DMS53 treated with DMSO at 0.1 percent for 48 hours (cell line): ENCODE data around the gene RNF169.
A peak's percentile ranks its signal among the peaks of the same experiment; 100 is the strongest.
"Not testable (repeated sequence)": the region's sequence is repeated elsewhere in the genome, so short reads cannot be mapped to it uniquely, and the experiment has no call there.

ENCODE experiments used
- DNase-seq: peaks from one replicate; lab custom pipeline; 2025; ENCODE audit not compliant: unreplicated experiment; lab: John Stamatoyannopoulos, UW

Gene RNF169

DNA sequence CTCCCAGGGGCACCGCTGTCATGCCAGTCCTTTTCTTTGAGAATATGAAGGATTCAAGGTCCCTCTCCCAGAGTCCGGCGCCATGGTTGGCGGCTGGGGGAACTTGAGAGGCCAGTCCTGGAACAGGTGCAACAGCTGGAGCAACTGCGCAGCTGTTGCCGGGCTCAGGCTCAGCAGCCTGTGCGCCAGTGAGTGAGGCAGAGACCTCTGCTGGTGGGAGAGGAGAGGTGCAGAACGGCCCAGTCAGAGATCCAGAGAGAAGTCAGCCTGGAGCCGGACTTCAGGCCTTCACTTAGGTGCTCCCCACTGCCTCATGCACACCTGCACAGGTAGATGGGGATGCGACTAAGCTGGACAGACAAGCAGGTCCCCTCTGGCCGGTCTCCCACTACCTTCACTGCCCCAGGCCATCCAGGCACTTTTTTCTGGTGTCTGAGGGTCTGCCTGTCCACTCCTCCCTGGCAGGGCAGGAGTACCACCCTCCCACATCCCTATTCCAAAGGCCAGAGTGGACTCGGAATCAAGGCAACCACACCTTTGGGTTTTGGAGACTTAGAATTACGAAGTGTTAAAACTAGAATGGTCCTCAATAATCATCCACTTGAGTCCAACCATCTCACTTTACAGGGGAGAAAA, 22.0 kb upstream of the RNF169 start:
- DNase-seq = peak; percentile 98

DNA sequence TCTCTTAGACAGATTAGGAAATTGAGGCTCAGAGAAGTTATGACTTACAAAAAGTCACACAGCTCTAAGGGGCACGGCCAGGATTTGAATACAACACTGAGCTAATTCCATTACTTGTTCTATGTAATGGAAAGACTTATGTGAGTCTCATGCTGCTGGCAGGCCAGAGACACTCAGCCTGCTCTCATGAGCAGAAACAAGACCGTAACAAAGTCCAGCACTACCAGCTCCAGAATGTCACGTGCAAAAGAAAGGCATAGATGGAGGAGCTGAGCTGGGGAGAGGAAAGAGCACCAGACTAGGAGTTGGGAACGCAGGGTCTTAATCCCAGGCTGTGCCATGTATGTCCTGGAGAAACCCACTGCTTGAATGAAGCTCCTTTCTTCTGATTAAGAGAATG, 19.3 kb upstream of the RNF169 start:
- no peak for DNase-seq

DNA sequence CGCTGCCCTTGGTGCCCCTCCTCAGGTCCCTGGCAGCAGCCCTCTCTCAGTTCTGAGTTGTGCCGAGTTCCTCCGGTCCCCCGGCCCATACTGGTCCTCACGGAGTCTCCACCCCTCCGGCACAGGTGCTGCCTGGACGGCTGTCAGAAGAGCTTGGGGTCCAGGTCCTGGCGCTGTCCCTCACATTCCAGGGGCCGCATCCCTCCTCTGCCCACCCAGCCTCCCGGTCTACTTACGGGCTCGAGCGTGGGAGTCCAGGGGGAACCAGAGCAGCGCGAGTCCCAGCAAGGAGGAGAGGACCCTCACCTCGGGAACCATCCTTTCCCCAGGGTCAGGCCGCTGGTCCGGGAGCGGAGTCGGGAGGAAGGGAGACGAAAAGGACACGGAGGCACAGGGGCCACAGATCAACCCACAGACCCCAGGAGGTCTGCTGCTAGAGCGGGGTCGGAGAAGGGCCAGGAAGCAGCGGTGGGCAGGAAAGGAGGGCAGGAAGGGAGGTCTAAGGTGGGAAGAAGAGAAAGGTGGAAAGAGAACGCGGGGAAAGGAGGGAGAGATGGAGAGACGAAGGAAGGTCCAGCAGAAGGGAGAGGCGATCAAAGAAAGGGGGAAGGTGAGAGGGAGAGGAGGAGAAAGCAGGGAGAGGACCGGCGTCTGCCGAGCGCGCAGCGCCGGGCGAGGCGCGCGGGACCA, 17.9 kb upstream of the RNF169 start:
- no peak for DNase-seq

DNA sequence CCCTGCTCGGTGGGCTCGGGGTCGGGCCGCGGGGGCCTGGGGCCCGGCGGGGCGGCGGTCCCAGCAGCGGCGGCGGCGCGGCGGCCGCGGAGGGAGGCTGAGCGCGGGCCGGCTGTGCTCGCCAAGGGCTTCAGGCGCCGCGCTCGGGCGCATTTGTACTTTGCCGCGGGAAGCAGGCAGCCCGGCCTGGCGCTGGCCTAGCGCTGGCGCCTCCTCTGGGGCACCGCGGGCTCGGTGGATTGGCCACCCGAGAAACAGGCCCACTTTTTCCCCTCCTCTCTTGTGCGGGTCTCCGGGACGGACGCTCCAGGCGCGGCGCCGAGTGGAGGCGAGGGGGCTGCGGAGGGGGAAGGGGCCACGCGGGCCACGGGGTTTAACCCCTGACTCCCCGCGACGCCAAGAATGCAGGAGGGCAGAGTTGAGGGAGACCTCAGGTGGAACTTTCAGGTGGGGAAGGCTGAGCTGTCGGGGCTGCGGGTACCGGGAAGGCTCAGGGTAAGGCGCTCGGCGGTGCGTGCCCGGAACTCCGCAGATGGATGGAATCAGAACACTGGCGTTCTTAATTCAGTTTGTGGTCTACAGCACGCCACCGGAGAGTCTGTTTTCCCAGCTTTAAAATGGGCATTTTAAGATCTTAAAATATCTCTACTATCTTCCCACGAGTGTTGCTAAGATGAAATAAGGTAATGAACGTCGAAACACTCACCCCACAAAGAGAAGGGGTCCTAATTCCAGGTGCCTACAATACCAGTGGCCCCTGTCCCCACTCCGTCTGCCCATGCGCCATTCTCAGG, 17.2 kb upstream of the RNF169 start, which contains the start of gene CHRDL2:
CHRDL2 (minus strand) TSS at position 126 of the 794 bp plus-strand sequence. CDS start 538 bp downstream, outside the sequence.
- DNase-seq = peak; percentile 22

DNA sequence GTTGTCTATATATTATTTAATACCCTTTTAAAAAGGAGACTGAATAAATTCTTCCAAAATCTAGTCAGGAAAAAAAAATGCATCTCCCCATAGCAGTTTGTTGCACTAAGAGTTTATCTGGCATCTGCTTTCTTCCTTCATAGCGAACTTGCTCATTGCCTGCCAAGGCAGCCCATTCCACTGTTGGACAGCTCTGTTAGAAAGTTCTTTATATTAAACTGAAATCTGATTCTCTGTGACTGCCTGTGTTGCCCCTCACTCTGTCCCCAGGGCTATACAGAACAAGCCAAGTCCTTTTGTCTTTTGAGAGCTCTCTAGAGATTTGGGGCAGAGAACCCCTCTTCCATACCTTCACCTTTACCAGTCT, 14.1 kb upstream of the RNF169 start:
- DNase-seq = peak; percentile 26

DNA sequence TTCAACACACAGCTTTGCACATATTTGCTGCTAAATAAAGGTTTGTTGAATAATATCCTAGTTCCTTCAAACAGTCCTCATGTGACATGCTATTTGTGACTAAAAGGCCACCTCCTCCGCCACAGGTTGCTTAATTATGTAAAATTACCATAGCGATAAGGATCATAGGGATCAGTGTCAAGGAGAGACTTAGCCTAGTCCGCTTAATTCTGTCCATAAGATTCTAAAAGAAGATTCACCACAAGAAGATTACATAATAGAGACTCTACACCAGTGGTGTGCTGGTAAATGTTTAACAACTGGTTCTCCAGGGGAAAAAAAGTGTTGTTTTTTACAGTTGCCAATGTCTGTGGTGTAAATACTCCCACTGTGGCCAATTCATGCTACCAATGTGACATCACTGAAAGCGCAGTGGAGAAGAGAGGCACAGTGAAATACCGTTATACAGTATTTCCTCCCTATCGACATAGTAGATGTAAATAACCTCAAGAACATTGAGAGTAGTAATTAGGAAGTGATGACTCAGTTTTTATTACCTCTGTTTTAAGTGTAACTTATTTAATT, 13.2 kb upstream of the RNF169 start:
- no peak for DNase-seq

DNA sequence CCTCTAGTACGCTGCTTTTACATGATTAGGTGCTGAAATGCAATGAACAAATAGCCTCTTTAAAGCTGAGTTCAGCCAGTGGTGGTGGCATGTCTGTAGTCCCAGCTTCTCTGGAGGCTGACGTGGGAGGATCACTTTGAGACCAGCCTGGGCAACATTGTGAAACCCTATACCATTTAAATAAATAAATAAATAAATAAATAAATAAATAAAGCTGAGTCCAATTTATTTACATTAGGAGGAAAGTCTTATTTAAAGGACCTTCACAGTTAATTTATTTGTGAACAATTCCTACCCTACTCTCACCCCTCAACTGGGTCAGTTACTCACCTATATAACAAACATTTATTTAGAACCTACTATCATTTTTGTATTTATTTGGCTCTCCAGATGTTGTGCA, 12.6 kb upstream of the RNF169 start:
- DNase-seq = no peak

DNA sequence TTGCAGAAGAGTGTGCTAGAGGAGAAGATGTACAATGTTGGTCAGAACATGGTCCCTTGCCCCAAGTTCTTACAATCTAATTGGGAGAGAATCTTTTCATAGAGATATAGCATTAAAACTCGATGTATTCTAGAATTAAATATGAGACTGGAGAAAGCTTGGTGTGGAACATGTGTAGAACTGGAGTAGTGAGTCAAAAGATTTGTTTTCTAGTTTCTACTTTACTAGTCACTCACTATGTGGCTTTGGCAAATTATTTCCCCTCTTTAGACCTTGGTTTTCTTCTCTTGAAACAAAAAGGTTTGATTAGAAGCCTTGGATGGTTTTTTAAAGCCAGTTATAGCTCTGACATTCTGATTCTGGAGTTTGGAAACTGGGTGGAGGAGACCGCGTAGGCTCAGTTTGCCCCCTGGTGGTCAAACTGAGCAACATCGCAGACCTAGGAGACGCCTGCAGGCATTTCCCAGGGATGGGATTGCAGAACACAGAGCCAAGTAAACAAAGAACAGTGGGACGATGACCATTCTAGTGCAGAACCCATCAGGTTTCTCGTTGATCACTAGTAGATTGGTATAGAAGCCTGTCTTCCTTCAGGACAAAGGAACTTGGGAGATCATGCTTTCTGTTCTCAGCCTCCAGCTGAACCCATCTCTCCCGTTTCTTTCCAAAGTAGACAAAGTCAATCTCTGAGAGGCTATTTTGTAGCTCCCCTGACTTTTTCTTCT, 8.9 kb upstream of the RNF169 start:
- DNase-seq = peak; percentile 88

DNA sequence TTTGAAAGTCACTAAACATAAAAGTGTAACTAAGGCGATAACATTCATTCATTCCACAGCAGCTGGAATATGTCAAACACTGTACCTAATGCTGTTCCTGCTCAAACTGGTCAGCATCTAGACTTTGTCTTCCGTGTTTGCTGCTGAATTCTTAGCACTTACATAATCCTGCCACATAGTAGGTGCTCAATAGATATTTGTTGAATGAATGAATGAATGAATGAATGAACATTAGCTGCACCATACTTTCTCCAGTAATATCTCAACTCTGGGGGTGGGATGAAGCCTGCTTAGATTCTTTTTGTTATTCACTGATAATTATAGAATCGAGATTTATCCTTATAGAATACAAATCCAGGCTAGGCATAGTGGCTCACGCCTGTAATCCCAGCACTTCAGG, 6.6 kb upstream of the RNF169 start:
- no peak for DNase-seq

DNA sequence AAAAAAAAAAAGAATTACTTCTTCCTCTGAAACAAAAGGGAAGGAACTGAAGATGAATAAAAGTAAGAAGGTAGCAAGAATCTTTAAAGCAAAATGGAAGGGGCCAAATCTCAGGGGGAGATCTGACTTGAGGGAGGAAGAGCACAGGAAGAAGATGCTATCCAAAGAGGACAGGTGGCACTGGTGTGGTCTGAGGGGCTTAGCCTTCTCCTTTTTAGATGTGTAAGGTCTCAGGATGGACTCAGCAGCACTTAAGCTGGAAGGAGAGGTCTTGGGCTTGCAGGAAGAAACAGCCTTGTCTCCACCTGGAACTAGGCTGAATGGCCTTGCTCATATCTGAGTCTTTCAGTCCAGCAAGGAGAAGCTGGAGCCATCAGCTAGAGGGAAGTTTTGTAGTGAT, 5.0 kb upstream of the RNF169 start:
- no peak for DNase-seq

DNA sequence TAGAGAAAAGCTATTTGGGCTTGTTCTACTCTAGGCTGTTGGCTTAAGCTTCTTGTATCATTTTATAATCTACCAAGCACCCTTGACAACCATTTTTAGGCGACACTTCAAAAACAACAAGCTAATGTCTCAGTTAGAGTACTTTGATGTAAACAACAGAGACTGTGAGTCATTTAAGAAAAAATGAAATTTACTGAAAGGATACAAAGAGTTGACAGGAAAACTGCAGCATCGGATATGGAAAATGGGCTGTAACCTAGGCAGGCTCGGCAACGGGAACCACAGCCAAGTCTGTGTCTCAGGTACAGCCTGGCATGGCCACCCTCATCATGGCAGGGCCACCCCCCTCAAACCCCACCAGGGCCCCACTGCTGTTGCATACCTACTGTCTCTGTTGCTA, 4.4 kb upstream of the RNF169 start:
- DNase-seq = no peak

DNA sequence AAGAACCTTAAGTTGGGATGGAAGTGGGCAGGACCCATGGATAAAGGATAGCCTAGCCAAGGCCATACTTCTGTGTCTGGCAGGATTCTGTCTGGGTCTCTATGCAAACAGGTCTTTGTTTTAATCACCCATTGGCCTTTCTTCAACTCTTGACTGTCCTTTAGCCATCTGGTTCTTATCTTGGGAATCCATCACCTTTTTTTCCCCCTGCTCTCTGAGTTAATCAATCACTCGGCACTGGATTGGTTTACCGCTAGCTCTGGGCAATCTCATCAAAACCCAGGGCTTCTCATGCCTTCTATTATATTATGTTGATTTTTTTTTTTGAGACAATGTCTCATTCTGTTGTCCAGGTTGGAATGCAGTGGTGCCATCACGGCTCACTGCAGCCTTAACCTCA, 1.8 kb upstream of the RNF169 start:
- no peak for DNase-seq

DNA sequence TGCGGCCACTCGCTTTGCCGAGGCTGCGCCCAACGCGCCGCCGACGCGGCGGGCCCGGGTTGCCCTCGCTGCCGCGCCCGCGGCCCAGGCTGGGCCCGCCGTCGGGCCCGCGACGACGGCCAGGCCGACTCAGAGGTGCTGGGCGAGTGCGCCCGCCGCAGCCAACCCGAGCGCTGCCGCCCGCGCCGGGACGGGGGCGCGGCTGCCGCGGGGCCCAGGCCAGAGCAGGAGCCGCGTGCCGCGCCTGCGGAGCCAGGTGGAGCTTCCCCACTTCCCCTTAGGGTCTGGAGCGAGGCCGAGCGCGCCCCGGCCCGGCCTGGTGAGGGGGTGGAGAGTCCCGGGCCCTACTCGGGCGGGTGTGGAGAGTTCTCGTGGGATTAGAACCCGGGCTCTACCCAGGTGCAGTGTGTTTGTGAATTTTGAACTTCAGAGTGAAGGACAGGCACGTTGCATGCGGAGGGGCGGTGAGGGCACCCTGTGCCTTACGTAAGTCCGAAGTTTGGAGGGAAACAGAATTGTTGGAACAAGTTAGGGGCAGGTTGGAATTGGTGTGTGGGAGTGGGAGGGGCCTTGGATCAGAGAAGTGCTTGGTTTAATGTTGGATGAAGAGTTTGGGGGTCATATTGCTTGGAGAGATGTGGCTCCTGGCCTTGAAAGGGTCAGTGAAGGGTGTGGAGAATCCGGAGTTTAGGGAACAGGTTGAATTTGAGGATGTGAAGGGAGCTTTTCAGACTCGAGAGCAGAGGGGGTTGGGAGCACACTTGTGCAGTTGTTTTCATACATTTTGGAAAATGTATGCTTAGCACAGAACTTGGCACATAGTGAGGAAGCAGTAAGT, 697 bp downstream of the RNF169 start:
- DNase-seq = peak; percentile 35

DNA sequence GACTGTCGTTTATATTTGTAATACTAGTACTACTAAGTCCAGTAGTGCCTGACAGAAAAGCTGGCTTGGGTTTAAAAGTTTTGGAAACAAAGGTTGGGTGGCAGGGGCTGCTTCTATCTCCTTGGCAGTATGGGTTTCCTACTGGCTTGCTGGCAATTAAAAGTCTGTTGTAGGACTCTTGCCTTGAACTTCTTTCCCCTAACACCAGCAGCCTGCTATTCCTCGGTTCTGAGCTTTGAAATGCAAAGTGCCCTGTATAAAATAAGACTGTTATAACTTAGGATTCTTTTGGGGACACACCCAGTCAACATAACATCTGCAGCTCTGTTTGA, 1.3 kb downstream of the RNF169 start:
- no peak for DNase-seq

DNA sequence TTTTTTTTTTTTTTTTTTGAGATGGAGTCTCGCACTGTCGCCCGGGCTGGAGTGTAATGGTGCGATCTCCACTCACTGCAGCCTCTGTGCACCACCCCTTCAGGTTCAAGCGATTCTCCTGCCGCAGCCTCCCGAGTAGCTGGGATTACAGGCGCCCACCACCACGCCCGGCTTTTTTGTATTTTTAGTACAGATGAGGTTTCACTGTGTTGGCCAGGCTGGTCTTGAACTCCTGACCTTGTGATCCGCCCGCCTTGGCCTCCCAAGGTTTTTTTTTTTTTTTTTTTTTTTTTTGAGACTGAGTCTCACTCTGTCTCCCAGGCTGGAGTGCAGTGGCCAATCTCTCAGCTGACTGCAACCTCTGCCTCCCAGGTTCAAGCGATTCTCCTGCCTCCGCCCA, 1.9 kb downstream of the RNF169 start:
- DNase-seq = not testable (repeated sequence)

DNA sequence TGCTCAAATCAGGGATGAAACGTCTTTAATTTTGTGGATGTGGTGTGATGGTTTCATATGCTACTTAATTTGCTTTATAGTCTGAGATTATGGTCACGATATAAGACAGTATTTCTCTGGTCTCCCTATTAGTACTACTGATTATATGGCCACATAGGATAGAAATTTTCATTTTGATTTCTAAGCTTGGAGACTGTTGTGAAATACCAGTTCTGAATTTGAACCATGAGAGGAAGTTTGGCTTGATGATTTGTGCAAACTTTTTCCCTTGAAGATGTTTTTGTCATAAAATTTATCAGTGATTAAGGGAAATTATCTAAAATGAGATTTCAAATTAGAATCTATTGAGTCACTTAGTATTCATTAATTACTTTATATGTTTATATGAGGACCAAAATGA, 2.7 kb downstream of the RNF169 start:
- DNase-seq = no peak

DNA sequence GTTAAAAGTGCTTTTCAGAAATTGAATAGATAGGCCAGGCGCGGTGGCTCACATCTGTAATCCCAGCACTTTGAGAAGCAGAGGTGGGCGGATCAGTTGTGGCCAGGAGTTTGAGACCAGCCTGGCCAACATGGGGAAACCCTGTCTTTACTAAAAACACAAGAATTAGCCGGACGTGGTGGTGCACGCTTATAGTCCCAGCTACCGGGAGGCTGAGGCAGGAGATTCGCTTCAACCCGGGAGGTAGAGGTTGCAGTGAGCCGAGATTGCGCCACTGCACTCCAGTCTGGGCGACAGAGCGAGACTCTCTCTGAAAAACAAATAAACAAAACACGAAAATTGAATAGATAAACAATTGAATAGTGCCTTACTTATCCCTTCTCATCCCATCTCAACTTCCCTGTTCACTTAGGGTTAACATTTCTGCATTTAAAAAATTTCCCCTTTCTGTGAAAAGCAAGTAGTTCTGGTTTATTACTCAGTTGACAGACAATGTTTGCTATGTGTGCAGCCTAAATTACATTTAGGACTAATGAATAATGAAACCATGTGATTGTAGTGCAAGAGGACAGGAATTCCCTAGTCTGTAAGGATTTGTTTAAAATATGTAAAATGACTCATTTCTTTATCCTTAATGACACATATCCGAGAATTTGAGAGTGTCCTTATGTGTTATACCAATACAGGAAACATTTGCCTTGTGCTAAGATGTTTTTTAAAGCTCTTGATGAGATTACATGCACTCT, 6.0 kb downstream of the RNF169 start:
- peak; percentile 61 for DNase-seq

DNA sequence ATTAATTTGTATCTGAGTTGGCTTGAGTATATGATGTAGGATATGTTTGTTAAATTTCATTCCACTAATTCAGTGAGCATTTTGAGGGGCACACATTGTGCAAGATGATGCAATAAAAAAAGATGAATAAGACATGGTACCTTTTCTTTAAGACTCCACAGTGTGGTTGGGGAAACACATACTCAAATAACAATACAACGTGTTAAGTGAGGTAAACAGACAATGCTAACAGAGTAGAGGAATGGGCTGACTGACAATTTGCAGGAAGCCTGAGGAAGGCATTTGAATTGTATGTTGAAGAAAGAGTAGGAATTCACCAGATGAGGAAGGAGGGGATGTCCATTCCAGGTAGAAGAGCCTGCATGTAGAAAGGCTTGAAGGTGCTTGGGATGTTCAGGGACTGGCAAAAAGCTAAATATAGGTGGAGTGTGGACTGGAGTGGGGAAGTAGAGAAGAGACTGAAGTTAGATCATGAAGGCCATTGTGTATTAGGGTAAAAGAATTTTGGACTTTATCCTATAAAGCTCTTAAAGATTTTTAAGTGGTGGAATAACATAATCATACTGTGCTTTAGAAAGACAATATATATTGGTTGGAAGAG, 6.8 kb downstream of the RNF169 start:
- no peak for DNase-seq

DNA sequence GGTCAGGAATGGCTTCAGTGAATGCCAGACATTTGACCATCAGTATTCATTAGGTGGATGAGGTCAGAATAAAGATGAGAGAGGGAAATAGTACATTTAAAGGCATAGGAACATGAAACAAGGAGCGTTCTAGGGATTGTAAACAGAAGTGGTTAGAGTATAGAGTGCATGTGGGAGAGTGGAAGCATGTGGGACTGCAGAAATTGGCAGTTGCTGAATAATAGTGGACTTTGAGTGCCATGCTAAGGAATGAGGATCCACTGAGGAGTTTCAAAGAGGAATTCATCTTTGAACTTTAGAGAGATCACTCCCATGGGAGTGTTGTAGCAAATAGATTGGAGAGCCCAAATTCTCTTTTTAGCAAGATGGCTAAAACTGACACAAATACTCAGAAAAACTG, 7.9 kb downstream of the RNF169 start:
- DNase-seq = no peak
